Activated CD4-positive, CD25-positive, alpha-beta regulatory T cell treated with anti-CD3 and anti-CD28 coated beads, Interleukin-2, amount 50 U/mL, for 24 hours (primary cell): ENCODE results near the gene FAM53B.

Experiments used
- ATAC-seq, 2 donors: fragments of 150-1000 bp; cut with Tn5 transposase; one replicate each; pipeline ENCODE4 v1.10.0; 2021; ENCODE audit warnings: mild to moderate bottlenecking in 1 of 2, moderate library complexity in 1 of 2

The FAM53B gene

GRCh38 chr10:124708246-124708779 lies 35.9 kb downstream of the FAM53B start:
- ATAC-seq = no peak

- ATAC-seq = no peak
Observed at GRCh38 chr10:124707551-124707950, 36.6 kb downstream of the FAM53B start.

- ATAC-seq = no peak
Observed at GRCh38 chr10:124707144-124707467, 37.1 kb downstream of the FAM53B start.

- no peak for ATAC-seq
Observed at GRCh38 chr10:124706462-124707143, 37.6 kb downstream of the FAM53B start.

- no peak for ATAC-seq
Observed at GRCh38 chr10:124705817-124706461, 38.2 kb downstream of the FAM53B start.

- ATAC-seq = no peak
Observed at GRCh38 chr10:124705381-124705740, 38.8 kb downstream of the FAM53B start.

GRCh38 chr10:124704428-124705380 lies 39.5 kb downstream of the FAM53B start:
- no peak for ATAC-seq

GRCh38 chr10:124703778-124704427 lies 40.3 kb downstream of the FAM53B start:
- no peak for ATAC-seq

- ATAC-seq = no peak
Observed at GRCh38 chr10:124703372-124703771, 40.8 kb downstream of the FAM53B start.

- peak; percentile 63 to 68 for ATAC-seq
Observed at GRCh38 chr10:124701881-124702656, 42.1 kb downstream of the FAM53B start.

GRCh38 chr10:124701435-124701834 lies 42.7 kb downstream of the FAM53B start:
- no peak for ATAC-seq

GRCh38 chr10:124701038-124701365 lies 43.2 kb downstream of the FAM53B start:
- ATAC-seq = no peak

- ATAC-seq = no peak
Observed at GRCh38 chr10:124700293-124701037, 43.7 kb downstream of the FAM53B start.

GRCh38 chr10:124699471-124700292 lies 44.5 kb downstream of the FAM53B start:
- ATAC-seq = no peak

GRCh38 chr10:124698545-124699469 lies 45.4 kb downstream of the FAM53B start:
- no peak for ATAC-seq

GRCh38 chr10:124697837-124698544 lies 46.2 kb downstream of the FAM53B start:
- ATAC-seq = peak; percentile 21 to 45

GRCh38 chr10:124697443-124697836 lies 46.7 kb downstream of the FAM53B start:
- ATAC-seq = no peak
